K562 (cell line): ENCODE results near the gene TRAF5. TPM values are rescaled to one million over a fixed set of nuclear protein-coding genes. Genes with fewer than 3 reads are reported as not detected.

ENCODE experiments used
- CBX3 ChIP-seq, 2 experiments: IDR thresholded peaks; 1 replicate in 1 of 2; 2 replicates in 1 of 2; pipeline ENCODE4 v1.6.1; 2012; ENCODE audit warnings: inconsistent platforms in 2 of 2, low read length in 2 of 2, borderline replicate concordance in 1 of 2, control low read depth in 1 of 2
- ESRRB ChIP-seq: fragments of 250-450 bp; sonication (Bioruptor Pico); IDR thresholded peaks from 2 replicates; pipeline ENCODE4 v1.5.0; 2020; ENCODE audit warnings: mild to moderate bottlenecking, moderate library complexity, borderline replicate concordance
- EWSR1 ChIP-seq: fragments of 450-650 bp; IDR thresholded peaks from 2 replicates; pipeline ENCODE4 v1.6.1; 2018; ENCODE audit warnings: borderline replicate concordance, mild to moderate bottlenecking, low read depth, moderate library complexity; ENCODE audit not compliant: partially characterized antibody
- FOS ChIP-seq: IDR thresholded peaks from 3 replicates; pipeline ENCODE4 v1.6.1; 2011; ENCODE audit not compliant: insufficient read length; ENCODE audit errors: extremely low read depth
- FOXJ3 ChIP-seq: sonication (generic); formaldehyde crosslinking; IDR thresholded peaks from 2 replicates; pipeline ENCODE4 v1.4.0; 2020; ENCODE audit warnings: mild to moderate bottlenecking, missing genetic modification reagents
- FOXK1 ChIP-seq: sonication (generic); formaldehyde crosslinking; IDR thresholded peaks from 2 replicates; pipeline ENCODE4 v1.8.0; 2022; ENCODE audit warnings: missing genetic modification reagents, mild to moderate bottlenecking, borderline replicate concordance
- GATAD2A ChIP-seq: fragments of 450-650 bp; IDR thresholded peaks from 2 replicates; pipeline ENCODE4 v1.6.1; 2017
- IFI16 ChIP-seq: fragments of 250-450 bp; sonication (Bioruptor Pico); IDR thresholded peaks from 2 replicates; pipeline ENCODE4 v2.1.2; 2022; ENCODE audit warnings: mild to moderate bottlenecking, inconsistent platforms
- ILF3 ChIP-seq: fragments of 450-650 bp; IDR thresholded peaks from 2 replicates; pipeline ENCODE4 v1.6.1; 2018; ENCODE audit warnings: antibody characterized with exemption, mild to moderate bottlenecking, moderate library complexity, borderline replicate concordance
- JUN ChIP-seq, 2 experiments: sonication (generic) in 1 of 2; formaldehyde crosslinking in 1 of 2; IDR thresholded peaks; 2 replicates each; pipeline versions ENCODE4 v1.6.1 to v1.8.0; 2012 to 2022; ENCODE audit warnings: borderline replicate concordance in 2 of 2, mild to moderate bottlenecking in 2 of 2, improper control_type of control experiment in 1 of 2, low read depth in 1 of 2, low read length in 1 of 2, missing genetic modification reagents in 1 of 2
- MCM5 ChIP-seq: fragments of 450-650 bp; IDR thresholded peaks from 2 replicates; pipeline ENCODE4 v1.6.1; 2016; ENCODE audit warnings: low read depth
- MEF2D ChIP-seq: conservative IDR thresholded peaks from 2 replicates; pipeline ENCODE4 v1.6.1; 2016; ENCODE audit warnings: low read depth, missing genetic modification characterization, missing compliant biosample characterization
- NR4A1 ChIP-seq, 2 experiments: fragments of 250-450 bp in 1 of 2; fragments of 450-650 bp in 1 of 2; sonication (Bioruptor Pico) in 1 of 2; IDR thresholded peaks; 2 replicates each; pipeline versions ENCODE4 v1.4.0 to v1.6.1; 2016 to 2020; ENCODE audit warnings: mild to moderate bottlenecking in 2 of 2, missing compliant biosample characterization in 1 of 2, missing genetic modification characterization in 1 of 2, moderate library complexity in 1 of 2
- SP1 ChIP-seq: sonication (generic); formaldehyde crosslinking; IDR thresholded peaks from 2 replicates; pipeline ENCODE4 v1.8.1; 2022; ENCODE audit warnings: mild to moderate bottlenecking, missing genetic modification reagents
- SUPT5H ChIP-seq: fragments of 450-650 bp; IDR thresholded peaks from 2 replicates; pipeline ENCODE4 v1.6.1; 2016
- ZNF134 ChIP-seq: fragments of 250-450 bp; sonication (Bioruptor Pico); conservative IDR thresholded peaks from 2 replicates; pipeline ENCODE4 v1.4.0; 2020
- ZNF24 ChIP-seq: fragments of 450-650 bp; IDR thresholded peaks from 2 replicates; pipeline ENCODE4 v1.6.1; 2016
- polyA plus RNA-seq, 8 experiments: library from polyadenylated mRNA; depleted of rRNA in 4 of 8; stranded (reverse) in 5 of 8; unstranded in 3 of 8; fragments of >200 nt; fragmentation: Nextera tagmentation in 2 of 8; fragmentation: Illumina TruSeq in 1 of 8; extraction: Ambion mirVana in 2 of 8; extraction: Trizol in 1 of 8; gene quantifications; 2 replicates each; pipeline versions ENCODE4 v1.2.1 to v1.2.3, GENCODE V29; 2011 to 2014; ENCODE audit warnings: inconsistent platforms in 1 of 8, missing spikeins in 1 of 8
- total RNA-seq, 7 experiments: library from RNA; depleted of rRNA in 6 of 7; stranded (reverse); fragments of >200 nt in 6 of 7; fragmentation: Illumina TruSeq in 2 of 7; extraction: Trizol in 2 of 7; gene quantifications; 2 replicates each; pipeline versions ENCODE4 v1.2.1 to v1.2.3, GENCODE V29; 2011 to 2021; ENCODE audit warnings: low replicate concordance in 1 of 7
- TF ChIP-seq, protein P1 (sequence below): fragments of 250-450 bp; sonication (Bioruptor Pico); IDR thresholded peaks from 2 replicates; pipeline ENCODE4 v1.5.0; 2021; ENCODE audit warnings: mild to moderate bottlenecking, moderate library complexity
- TF ChIP-seq, protein P2 (sequence below), 3 experiments: fragments of 200-800 bp in 1 of 3; sonication (Bioruptor generic) in 1 of 3; sonication (generic) in 1 of 3; formaldehyde crosslinking in 1 of 3; IDR thresholded peaks; 2 replicates each; pipeline versions ENCODE4 v1.6.1 to v1.8.0; 2016 to 2022; ENCODE audit warnings: mild to moderate bottlenecking in 2 of 3, missing compliant biosample characterization in 2 of 3, missing genetic modification characterization in 2 of 3, missing genetic modification reagents in 1 of 3
- TF ChIP-seq, protein P3 (sequence below): fragments of 450-650 bp; conservative IDR thresholded peaks from 2 replicates; pipeline ENCODE4 v1.6.1; 2016; ENCODE audit warnings: missing genetic modification characterization, low read depth, mild to moderate bottlenecking, missing compliant biosample characterization, moderate library complexity
- TF ChIP-seq, protein P4 (sequence below): fragments of 450-650 bp; IDR thresholded peaks from 2 replicates; pipeline ENCODE4 v1.6.1; 2014; ENCODE audit warnings: low read depth, mild to moderate bottlenecking, moderate library complexity, borderline replicate concordance

Gene TRAF5
- total and polyA plus RNA-seq, 9 of the 15 experiments (the other 6 are each of a cell fraction or from before 2014, with no cell fraction given) = 2.0 to 9.3 (median 5.3) TPM

DNA sequence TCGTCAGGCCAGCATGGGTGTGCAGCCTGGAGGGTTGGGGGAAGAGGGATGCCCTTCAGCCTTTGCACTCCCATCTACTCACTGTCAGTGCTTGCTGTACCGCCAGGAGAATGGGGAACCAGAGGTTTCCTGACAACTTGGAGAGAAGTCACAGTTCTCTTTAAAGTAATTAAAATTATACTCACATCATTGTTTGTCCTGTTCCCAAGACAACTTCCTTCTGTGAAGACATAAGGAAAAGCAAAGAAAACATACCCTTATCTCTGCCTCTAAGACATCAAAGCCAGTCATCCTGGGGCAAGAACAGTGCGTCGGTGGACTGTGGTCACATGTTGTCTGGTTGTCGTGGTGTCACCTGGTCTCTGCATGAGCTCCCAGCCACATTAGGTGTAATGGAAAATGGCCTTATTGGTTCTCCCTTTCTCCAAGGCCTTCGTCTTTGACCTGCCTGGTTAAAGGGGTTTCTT is 17.6 kb downstream of the TRAF5 start (continued):
- TF ChIP-seq, protein P1, sequence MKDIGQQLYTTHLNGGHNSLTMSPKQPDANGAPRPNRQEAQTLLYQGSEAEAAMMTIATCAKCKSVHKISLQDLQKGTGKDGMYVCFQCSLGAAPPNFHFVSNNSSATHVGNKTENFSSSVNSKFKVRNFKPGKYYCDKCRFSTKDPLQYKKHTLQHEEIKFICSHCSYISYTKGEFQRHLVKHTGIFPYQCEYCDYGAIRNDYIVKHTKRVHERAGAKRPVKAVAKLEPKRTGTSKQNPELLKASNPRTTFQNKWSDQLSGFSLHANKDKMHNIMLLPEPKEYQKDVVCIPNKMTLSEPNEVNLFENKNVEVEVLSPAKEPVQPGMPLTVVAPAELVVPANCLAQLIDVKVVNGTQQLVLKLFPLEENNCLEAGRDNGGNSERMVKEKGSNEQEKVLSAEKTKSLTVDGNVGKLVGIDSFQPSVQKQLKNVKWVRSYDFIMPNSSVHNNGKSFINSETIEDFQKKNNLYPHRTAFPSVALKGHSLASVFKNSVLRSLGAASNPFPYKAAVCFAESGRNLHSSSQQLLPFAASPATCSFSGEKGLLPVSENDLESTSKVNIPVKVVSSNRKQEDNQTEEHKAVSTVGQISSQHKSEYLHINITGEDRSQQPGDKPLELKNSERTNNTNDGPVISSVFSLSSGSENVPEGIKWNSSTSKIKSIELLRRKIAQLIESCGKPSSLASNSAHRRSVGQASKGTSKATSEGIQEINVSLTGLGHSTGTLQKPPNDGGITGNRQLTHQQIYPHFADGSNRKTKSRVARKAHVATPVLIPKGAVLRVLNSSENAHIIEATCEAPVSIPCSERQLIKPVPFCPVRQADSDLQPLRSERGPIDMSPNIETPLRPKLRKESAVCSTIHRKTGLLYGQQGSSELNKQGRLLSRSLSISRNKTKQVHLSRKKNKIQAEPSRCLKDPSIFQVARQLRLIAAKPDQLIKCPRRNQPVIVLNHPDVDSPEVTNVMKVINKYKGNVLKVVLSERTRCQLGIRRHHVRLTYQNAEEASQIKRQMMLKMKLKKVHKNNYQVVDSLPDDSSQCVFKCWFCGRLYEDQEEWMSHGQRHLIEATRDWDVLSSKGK (CRISPR knock-in tag) = no peak
- no peak for TF ChIP-seq FOS
- TF ChIP-seq, protein P2, sequence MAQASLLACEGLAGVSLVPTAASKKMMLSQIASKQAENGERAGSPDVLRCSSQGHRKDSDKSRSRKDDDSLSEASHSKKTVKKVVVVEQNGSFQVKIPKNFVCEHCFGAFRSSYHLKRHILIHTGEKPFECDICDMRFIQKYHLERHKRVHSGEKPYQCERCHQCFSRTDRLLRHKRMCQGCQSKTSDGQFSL (CRISPR knock-in tag; IDR thresholded peaks at IDR 0.05) = no peak
- TF ChIP-seq, protein P2 (tag; IDR thresholded peaks at IDR 0.05) = no peak
- TF ChIP-seq CBX3 (IDR thresholded peaks at IDR 0.05; ENCODE audit: borderline replicate concordance in 1 of 2, low read length in 2 of 2) = no peak; a peak in 1 of 3 replicates
- no peak for TF ChIP-seq ESRRB
- no peak for TF ChIP-seq MCM5
- TF ChIP-seq GATAD2A = no peak
- no peak for TF ChIP-seq ZNF134 (CRISPR knock-in tag)
- TF ChIP-seq MEF2D = peak; percentile 64
- no peak for TF ChIP-seq IFI16
- TF ChIP-seq, protein P3, sequence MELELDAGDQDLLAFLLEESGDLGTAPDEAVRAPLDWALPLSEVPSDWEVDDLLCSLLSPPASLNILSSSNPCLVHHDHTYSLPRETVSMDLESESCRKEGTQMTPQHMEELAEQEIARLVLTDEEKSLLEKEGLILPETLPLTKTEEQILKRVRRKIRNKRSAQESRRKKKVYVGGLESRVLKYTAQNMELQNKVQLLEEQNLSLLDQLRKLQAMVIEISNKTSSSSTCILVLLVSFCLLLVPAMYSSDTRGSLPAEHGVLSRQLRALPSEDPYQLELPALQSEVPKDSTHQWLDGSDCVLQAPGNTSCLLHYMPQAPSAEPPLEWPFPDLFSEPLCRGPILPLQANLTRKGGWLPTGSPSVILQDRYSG = 0 out of 2 replicates have a peak, but pooled peaks have one; percentile 45
- TF ChIP-seq EWSR1 = no peak
- TF ChIP-seq JUN (IDR thresholded peaks at IDR 0.05; ENCODE audit: borderline replicate concordance, low read depth, low read length) = no peak
- no peak for TF ChIP-seq JUN (CRISPR knock-in tag; IDR thresholded peaks at IDR 0.05; ENCODE audit: borderline replicate concordance)
- TF ChIP-seq SUPT5H = no peak
- no peak for TF ChIP-seq FOXJ3 (CRISPR knock-in tag)
- TF ChIP-seq ZNF24 = no peak
- no peak for TF ChIP-seq ILF3
- no peak for TF ChIP-seq SP1
- no peak for TF ChIP-seq FOXK1
- TF ChIP-seq NR4A1 (CRISPR knock-in tag; IDR thresholded peaks at IDR 0.05) = no peak
- peak; percentile 79 for TF ChIP-seq NR4A1 (tag; IDR thresholded peaks at IDR 0.05)
- TF ChIP-seq, protein P4, sequence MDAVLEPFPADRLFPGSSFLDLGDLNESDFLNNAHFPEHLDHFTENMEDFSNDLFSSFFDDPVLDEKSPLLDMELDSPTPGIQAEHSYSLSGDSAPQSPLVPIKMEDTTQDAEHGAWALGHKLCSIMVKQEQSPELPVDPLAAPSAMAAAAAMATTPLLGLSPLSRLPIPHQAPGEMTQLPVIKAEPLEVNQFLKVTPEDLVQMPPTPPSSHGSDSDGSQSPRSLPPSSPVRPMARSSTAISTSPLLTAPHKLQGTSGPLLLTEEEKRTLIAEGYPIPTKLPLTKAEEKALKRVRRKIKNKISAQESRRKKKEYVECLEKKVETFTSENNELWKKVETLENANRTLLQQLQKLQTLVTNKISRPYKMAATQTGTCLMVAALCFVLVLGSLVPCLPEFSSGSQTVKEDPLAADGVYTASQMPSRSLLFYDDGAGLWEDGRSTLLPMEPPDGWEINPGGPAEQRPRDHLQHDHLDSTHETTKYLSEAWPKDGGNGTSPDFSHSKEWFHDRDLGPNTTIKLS = no peak
